Skeletal muscle tissue (tissue), 4 donors: ENCODE results near the gene PTPN14. TPM values are rescaled to one million over a fixed set of nuclear protein-coding genes. Genes with fewer than 3 reads are reported as not detected.
"Not testable (repeated sequence)": the region's sequence is repeated elsewhere in the genome, so short reads cannot be mapped to it uniquely, and the experiment has no call there.

Experiments used
- H3K27ac ChIP-seq: one replicate; pipeline ENCODE4 v1.7.0; 2013; ENCODE audit warnings: mild to moderate bottlenecking, low read depth, low read length, inconsistent platforms
- H3K27me3 ChIP-seq, 3 donors: one replicate each; pipeline ENCODE4 v1.7.0; 2013; ENCODE audit warnings: low read length in 3 of 3; ENCODE audit not compliant: control insufficient read depth in 3 of 3, insufficient read depth in 3 of 3
- H3K36me3 ChIP-seq, 3 donors: one replicate each; pipeline ENCODE4 v1.7.0; 2013; ENCODE audit warnings: low read length in 3 of 3; ENCODE audit not compliant: control insufficient read depth in 3 of 3, insufficient read depth in 3 of 3
- H3K4me1 ChIP-seq, 3 donors: one replicate each; pipeline ENCODE4 v1.7.0; 2013; ENCODE audit warnings: low read length in 3 of 3, mild to moderate bottlenecking in 3 of 3; ENCODE audit not compliant: control insufficient read depth in 3 of 3, insufficient read depth in 3 of 3
- H3K4me3 ChIP-seq, 3 donors: one replicate each; pipeline ENCODE4 v1.7.0; 2013; ENCODE audit warnings: low read length in 3 of 3
- H3K9ac ChIP-seq, 3 donors: one replicate each; pipeline ENCODE4 v1.7.0; 2013; ENCODE audit warnings: low read length in 3 of 3, mild to moderate bottlenecking in 3 of 3, moderate library complexity in 2 of 3, low read depth in 1 of 3
- H3K9me3 ChIP-seq, 3 donors: one replicate each; pipeline ENCODE4 v1.7.0; 2013; ENCODE audit warnings: low read length in 3 of 3; ENCODE audit not compliant: control insufficient read depth in 3 of 3
- total RNA-seq: library from RNA; depleted of rRNA; stranded (reverse); fragments of >200 nt; gene quantifications from one replicate; pipeline ENCODE4 v1.2.3, GENCODE V29; 2014
- donor health status: Osteomylitis.

The PTPN14 gene
- total RNA-seq: 19.8 TPM

GRCh38 chr1:214551436-214552173 is at the start of gene PTPN14:
TSS of gene PTPN14 (minus strand) at chr1:214551602. CDS start at chr1:214464803, 86,799 bp downstream.
- Histone ChIP-seq H3K36me3 (no peaks in the 10 kb centered on the region), H3K4me3 (peak within 1 kb of the TSS; percentile 83 to 93 (median 90)), H3K9me3 (no peaks in the 10 kb centered on the region), H3K9ac (peak within 1 kb of the TSS; percentile 92 to 98 (median 97)), H3K4me1 (peaks cover 36 to 49% (median 39%) of the 10 kb centered on the region in 3 donors), H3K27ac (peak within 1 kb of the TSS; percentile 93), H3K27me3 (no peaks in the 10 kb centered on the region)

GRCh38 chr1:214593158-214593557 is 41.8 kb upstream of the PTPN14 start:
- Histone ChIP-seq H3K9ac (no peak overlapping the region), H3K4me3 (no peak overlapping the region), H3K27me3 (no peaks in the 10 kb centered on the region), H3K36me3 (no peaks in the 10 kb centered on the region), H3K4me1 (peaks cover 0 to 9% (median under 1%) of the 10 kb centered on the region in 3 donors), H3K27ac (no peak overlapping the region), H3K9me3 (no peaks in the 10 kb centered on the region)

GRCh38 chr1:214591918-214592317 is 40.5 kb upstream of the PTPN14 start:
- H3K4me3 ChIP-seq, H3K9me3 ChIP-seq, H3K4me1 ChIP-seq, H3K36me3 ChIP-seq, H3K27me3 ChIP-seq, H3K27ac ChIP-seq, H3K9ac ChIP-seq: not testable (repeated sequence)

- H3K9ac ChIP-seq: no peak overlapping the region
Measured at GRCh38 chr1:214590696-214591095, 39.3 kb upstream of the PTPN14 start.

GRCh38 chr1:214588963-214589597 is 37.7 kb upstream of the PTPN14 start:
- H3K4me1 ChIP-seq: peaks cover 0 to 11% (median 2%) of the 10 kb centered on the region in 3 donors
- H3K4me3 ChIP-seq: no peak overlapping the region
- H3K9ac ChIP-seq: no peak overlapping the region
- H3K9me3 ChIP-seq: no peaks in the 10 kb centered on the region
- H3K27ac ChIP-seq: peak overlapping the region; percentile 9
- H3K27me3 ChIP-seq: no peaks in the 10 kb centered on the region
- no peaks in the 10 kb centered on the region for H3K36me3 ChIP-seq

More at GRCh38 chr1:214590696-214591095, 39.3 kb upstream of the PTPN14 start:
- Histone ChIP-seq H3K36me3 (no peaks in the 10 kb centered on the region), H3K27ac (no peak overlapping the region), H3K9me3 (no peaks in the 10 kb centered on the region), H3K4me1 (peaks cover 0 to 9% (median 2%) of the 10 kb centered on the region in 3 donors), H3K27me3 (no peaks in the 10 kb centered on the region), H3K4me3 (no peak overlapping the region)

GRCh38 chr1:214587165-214587564 is 35.8 kb upstream of the PTPN14 start:
- Histone ChIP-seq H3K9me3 (no peaks in the 10 kb centered on the region), H3K9ac (no peak overlapping the region), H3K27ac (no peak overlapping the region), H3K36me3 (no peaks in the 10 kb centered on the region), H3K27me3 (no peaks in the 10 kb centered on the region), H3K4me1 (peaks cover 0 to 12% (median 2%) of the 10 kb centered on the region in 3 donors), H3K4me3 (no peak overlapping the region)

- no peaks in the 10 kb centered on the region for H3K9me3 ChIP-seq
Measured at GRCh38 chr1:214586621-214587020, 35.2 kb upstream of the PTPN14 start.

GRCh38 chr1:214584805-214585766 is 33.7 kb upstream of the PTPN14 start:
- no peak overlapping the region for H3K27ac ChIP-seq
- no peaks in the 10 kb centered on the region for H3K36me3 ChIP-seq
- H3K4me1 ChIP-seq: peaks cover 2 to 18% (median 5%) of the 10 kb centered on the region in 3 donors
- no peak overlapping the region for H3K9ac ChIP-seq
- H3K9me3 ChIP-seq: no peaks in the 10 kb centered on the region
- no peak overlapping the region for H3K4me3 ChIP-seq
- H3K27me3 ChIP-seq: no peaks in the 10 kb centered on the region

More at GRCh38 chr1:214586621-214587020, 35.2 kb upstream of the PTPN14 start:
- Histone ChIP-seq H3K36me3 (no peaks in the 10 kb centered on the region), H3K9ac (no peak overlapping the region), H3K4me3 (no peak overlapping the region), H3K4me1 (peaks cover 2 to 18% (median 5%) of the 10 kb centered on the region in 3 donors), H3K27ac (no peak overlapping the region), H3K27me3 (no peaks in the 10 kb centered on the region)

- H3K27me3 ChIP-seq: no peaks in the 10 kb centered on the region
- H3K4me1 ChIP-seq: peaks cover 2 to 13% (median 5%) of the 10 kb centered on the region in 3 donors
- H3K9ac ChIP-seq: no peak overlapping the region
- H3K4me3 ChIP-seq: no peak overlapping the region
- H3K36me3 ChIP-seq: no peaks in the 10 kb centered on the region
- no peaks in the 10 kb centered on the region for H3K9me3 ChIP-seq
- H3K27ac ChIP-seq: no peak overlapping the region
Measured at GRCh38 chr1:214583824-214584554, 32.6 kb upstream of the PTPN14 start.
